ENCODE measurements around the gene PKDREJ.
"Not testable (repeated sequence)": the region's sequence is repeated elsewhere in the genome, so short reads cannot be mapped to it uniquely, and the experiment has no call there.

PKDREJ gene

DNA sequence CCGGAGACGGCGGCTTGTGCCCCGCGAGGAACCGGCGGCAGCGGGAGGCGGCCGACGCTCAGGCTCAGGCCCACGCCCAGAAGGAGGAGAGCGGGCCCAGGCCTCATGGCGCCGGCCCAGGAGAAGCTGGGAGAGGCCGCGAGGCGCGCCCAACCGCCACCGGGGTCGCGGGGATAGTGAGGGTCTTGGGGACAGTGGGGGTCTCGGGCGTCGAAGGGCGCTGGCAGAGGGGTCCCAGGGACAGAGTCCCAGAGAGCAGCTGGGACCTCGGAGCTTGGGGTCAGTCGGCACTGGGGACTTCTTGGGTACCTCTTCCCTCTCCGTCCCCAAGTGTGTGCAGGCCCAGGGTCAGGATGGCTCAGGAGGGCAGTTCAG lies at the start of gene PKDREJ:
Gene PKDREJ (minus strand): TSS at position 128 of the 375 bp plus-strand sequence. CDS start 21 bp downstream, at position 107.
- Mint-ChIP-seq H3K36me3 (ENCODE audit: insufficient read depth) (no peaks in the 10 kb centered on the region), H3K9me3 (no peaks in the 10 kb centered on the region), H3K4me1 (peaks cover 13% of the 10 kb centered on the region), H3K27ac (ENCODE audit: low read depth) (peak within 1 kb of the TSS; percentile 65), H3K4me3 (peak within 1 kb of the TSS; percentile 56), H3K27me3 (peaks cover 39% of the 10 kb centered on the region)
- DNase-seq (ENCODE audit: low spot score in 2 of 2) (no peak), ATAC-seq (replicated peaks; ENCODE audit: extremely low read depth, poor library complexity, severe bottlenecking) (no peak)

DNA sequence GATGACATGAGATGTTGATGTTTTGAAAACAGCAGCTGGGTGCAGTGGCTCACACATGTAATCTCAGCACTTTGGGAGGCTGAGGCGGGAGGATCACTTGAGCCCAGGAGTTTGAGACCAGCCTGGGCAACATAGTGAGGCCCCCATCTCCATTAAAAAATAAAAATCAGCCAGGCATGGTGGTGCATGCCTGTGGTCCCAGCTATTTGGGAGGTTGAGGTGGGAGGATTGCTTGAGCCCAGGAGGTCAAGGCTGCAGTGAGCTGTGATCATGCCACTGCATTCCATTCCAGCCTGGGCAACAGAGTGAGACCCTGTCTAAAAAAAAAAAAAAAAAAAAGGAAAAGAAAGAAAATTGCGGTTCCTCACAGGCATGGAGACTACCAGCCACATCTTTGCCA lies 49.7 kb upstream of the PKDREJ start:
- not testable (repeated sequence) for H3K4me3 Mint-ChIP-seq; H3K9me3 Mint-ChIP-seq; H3K36me3 Mint-ChIP-seq (ENCODE audit: insufficient read depth); H3K27ac Mint-ChIP-seq (ENCODE audit: low read depth); H3K4me1 Mint-ChIP-seq; DNase-seq (ENCODE audit: low spot score in 2 of 2); ATAC-seq (replicated peaks; ENCODE audit: extremely low read depth, poor library complexity, severe bottlenecking); H3K27me3 Mint-ChIP-seq

DNA sequence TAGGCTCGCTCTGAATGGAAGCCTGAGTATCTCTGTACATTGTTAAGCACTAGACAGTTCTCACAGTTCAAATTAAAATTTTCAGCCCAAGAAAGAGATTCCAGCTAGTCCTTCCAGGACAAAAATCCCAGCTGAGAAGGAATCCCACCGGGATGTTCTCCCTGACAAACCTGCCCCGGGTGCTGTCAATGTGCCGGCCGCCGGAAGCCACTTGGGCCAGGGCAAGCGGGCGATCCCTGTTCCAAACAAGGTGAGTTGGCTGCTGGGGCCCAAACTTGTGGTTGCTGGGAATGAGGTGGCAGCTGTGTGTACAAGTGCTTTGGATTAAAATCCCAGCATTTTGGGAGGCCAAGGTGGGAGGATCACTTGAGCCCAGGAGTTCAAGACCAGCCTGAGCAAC lies 48.9 kb upstream of the PKDREJ start:
- Mint-ChIP-seq H3K36me3 (ENCODE audit: insufficient read depth) (no peaks in the 10 kb centered on the region), H3K27ac (ENCODE audit: low read depth) (no peak overlapping the region), H3K4me1 (no peaks in the 10 kb centered on the region), H3K9me3 (no peaks in the 10 kb centered on the region), H3K27me3 (no peaks in the 10 kb centered on the region), H3K4me3 (no peak overlapping the region)
- no peak for DNase-seq (ENCODE audit: low spot score in 2 of 2)
- no peak for ATAC-seq (replicated peaks; ENCODE audit: extremely low read depth, poor library complexity, severe bottlenecking)

GRCh38 chr22:46309526-46310085 lies 46.5 kb upstream of the PKDREJ start:
- no peaks in the 10 kb centered on the region for H3K27me3 Mint-ChIP-seq
- no peak for ATAC-seq (replicated peaks; ENCODE audit: extremely low read depth, poor library complexity, severe bottlenecking)
- no peaks in the 10 kb centered on the region for H3K9me3 Mint-ChIP-seq
- H3K4me3 Mint-ChIP-seq, result no peak overlapping the region
- DNase-seq (ENCODE audit: low spot score in 2 of 2), result no peak
- no peak overlapping the region for H3K27ac Mint-ChIP-seq (ENCODE audit: low read depth)
- peaks cover 4% of the 10 kb centered on the region for H3K36me3 Mint-ChIP-seq (ENCODE audit: insufficient read depth)
- H3K4me1 Mint-ChIP-seq, result no peaks in the 10 kb centered on the region

GRCh38 chr22:46308283-46308988 lies 45.3 kb upstream of the PKDREJ start:
- H3K36me3 Mint-ChIP-seq (ENCODE audit: insufficient read depth), result peaks cover 6% of the 10 kb centered on the region
- ATAC-seq (replicated peaks; ENCODE audit: extremely low read depth, poor library complexity, severe bottlenecking) (no peak), DNase-seq (ENCODE audit: low spot score in 2 of 2) (no peak)
- no peak overlapping the region for H3K4me3 Mint-ChIP-seq
- no peaks in the 10 kb centered on the region for H3K9me3 Mint-ChIP-seq
- H3K4me1 Mint-ChIP-seq, result no peaks in the 10 kb centered on the region
- no peak overlapping the region for H3K27ac Mint-ChIP-seq (ENCODE audit: low read depth)
- H3K27me3 Mint-ChIP-seq, result no peaks in the 10 kb centered on the region

DNA sequence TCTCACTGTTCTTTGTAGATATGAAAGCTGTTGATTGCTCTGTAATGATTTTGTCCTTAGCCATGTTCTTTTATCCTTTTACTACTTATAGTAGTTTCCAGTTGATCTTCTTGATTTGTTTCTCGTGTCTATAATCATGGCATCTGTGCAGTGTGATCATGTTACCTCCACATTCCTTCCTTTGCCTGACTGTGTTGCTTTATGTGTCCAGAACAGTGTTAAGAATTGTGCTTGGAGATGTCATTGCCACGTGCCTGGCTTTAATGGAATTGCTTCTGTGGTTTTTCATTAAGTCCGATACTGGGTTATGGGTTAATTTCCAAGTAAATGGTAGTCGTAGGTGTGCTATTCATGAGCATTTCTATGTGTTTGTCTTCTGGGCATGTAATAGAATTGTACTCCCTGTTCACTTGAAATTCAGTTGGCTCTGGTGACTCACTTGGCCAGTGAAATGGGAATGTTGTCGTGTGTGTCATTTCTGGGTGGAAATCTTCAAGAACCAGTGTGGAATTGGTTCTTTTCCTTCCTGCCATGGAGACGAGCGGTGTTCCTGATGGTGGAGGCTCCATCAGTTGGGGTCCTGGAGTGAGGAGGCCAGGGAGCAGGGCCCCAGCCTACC lies 40.3 kb upstream of the PKDREJ start:
- H3K27ac Mint-ChIP-seq (ENCODE audit: low read depth), result no peak overlapping the region
- peaks cover 5% of the 10 kb centered on the region for H3K4me1 Mint-ChIP-seq
- H3K4me3 Mint-ChIP-seq, result no peak overlapping the region
- no peaks in the 10 kb centered on the region for H3K9me3 Mint-ChIP-seq
- no peak for DNase-seq (ENCODE audit: low spot score in 2 of 2)
- ATAC-seq (replicated peaks; ENCODE audit: extremely low read depth, poor library complexity, severe bottlenecking), result no peak
- peaks cover 11% of the 10 kb centered on the region for H3K36me3 Mint-ChIP-seq (ENCODE audit: insufficient read depth)
- H3K27me3 Mint-ChIP-seq, result no peaks in the 10 kb centered on the region

DNA sequence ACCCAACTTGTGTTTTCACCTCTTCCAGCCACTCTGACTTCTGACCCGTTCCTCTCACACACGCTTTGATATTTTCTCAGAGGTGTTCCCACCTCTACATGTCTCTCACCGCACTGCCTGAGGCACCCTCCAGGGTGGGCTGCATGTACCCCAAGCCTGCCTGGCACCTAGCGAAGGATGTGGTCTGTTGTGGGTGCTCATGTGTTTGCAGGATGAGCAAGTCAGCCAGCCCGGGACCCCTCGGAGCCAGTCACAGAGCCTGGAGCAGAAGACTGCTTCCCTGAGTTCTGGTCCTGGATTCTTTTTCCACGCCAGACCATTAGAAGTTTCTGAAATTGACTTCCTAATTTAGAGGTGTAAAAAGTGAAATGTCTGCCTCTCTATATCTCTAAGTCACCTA lies 37.3 kb upstream of the PKDREJ start:
- no peak overlapping the region for H3K4me3 Mint-ChIP-seq
- H3K36me3 Mint-ChIP-seq (ENCODE audit: insufficient read depth), result peaks cover 22% of the 10 kb centered on the region
- ATAC-seq (replicated peaks; ENCODE audit: extremely low read depth, poor library complexity, severe bottlenecking) (no peak), DNase-seq (ENCODE audit: low spot score in 2 of 2) (no peak)
- H3K4me1 Mint-ChIP-seq, result peaks cover 25% of the 10 kb centered on the region
- H3K27me3 Mint-ChIP-seq, result no peaks in the 10 kb centered on the region
- no peaks in the 10 kb centered on the region for H3K9me3 Mint-ChIP-seq
- H3K27ac Mint-ChIP-seq (ENCODE audit: low read depth), result no peak overlapping the region

DNA sequence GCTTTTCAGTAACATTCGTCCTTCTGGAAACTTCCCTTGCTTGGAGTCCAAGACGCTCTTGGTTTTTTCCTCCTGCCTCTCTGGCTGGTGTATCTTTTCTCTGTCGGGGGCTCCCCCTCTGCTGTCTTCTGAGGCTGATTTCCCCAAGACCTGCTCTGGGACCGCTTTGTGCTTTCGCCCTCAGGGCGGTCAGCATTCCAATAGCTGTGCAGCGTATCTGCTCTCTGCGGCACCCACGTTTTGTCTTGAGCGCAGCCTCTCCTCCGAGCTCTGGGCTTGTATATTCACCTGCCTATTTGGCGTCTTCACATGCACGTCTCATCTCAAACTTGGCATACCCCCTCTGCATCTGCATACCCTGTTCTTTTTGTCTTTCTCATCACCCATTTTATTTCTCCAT lies 36.0 kb upstream of the PKDREJ start:
- Mint-ChIP-seq H3K4me1 (peaks cover 33% of the 10 kb centered on the region), H3K9me3 (no peaks in the 10 kb centered on the region), H3K27ac (ENCODE audit: low read depth) (no peak overlapping the region), H3K27me3 (no peaks in the 10 kb centered on the region), H3K4me3 (peak overlapping the region; percentile 51), H3K36me3 (ENCODE audit: insufficient read depth) (peaks cover 20% of the 10 kb centered on the region)
- ATAC-seq (replicated peaks; ENCODE audit: extremely low read depth, poor library complexity, severe bottlenecking) (no peak), DNase-seq (ENCODE audit: low spot score in 2 of 2) (no peak)

DNA sequence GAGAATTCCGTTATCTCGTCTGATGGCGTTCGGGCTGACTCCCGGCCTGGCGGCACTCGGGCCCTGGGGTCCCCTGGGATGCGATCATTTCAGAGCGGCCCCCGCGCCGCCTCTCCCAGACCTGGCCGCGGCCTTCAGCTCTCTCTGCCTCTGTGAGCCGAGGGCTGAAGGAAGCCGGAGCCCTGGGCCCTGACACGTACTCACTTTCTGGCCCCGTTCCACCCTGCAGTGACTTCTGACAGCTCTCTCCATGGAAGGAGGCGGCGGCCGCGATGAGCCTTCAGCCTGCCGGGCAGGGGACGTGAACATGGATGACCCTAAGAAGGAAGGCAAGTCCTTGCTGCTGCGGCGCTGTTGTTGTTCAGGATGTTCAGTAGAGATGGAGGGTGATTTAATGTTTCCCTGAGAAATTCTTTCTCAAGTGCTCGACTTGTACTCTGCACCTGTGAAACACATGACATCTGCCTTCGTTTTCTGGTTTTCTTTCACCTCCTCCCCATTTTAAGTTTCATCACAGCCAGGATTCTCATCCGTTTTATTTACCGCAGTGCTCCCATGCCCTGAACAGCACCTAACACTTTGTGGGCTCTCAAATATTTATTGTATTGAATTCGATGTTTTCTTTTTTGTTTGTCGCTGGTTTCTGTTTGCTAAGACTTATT lies 34.1 kb upstream of the PKDREJ start:
- Mint-ChIP-seq H3K36me3 (ENCODE audit: insufficient read depth) (peaks cover 26% of the 10 kb centered on the region), H3K27ac (ENCODE audit: low read depth) (peak overlapping the region; percentile 99), H3K4me1 (peaks cover 43% of the 10 kb centered on the region), H3K27me3 (no peaks in the 10 kb centered on the region), H3K9me3 (no peaks in the 10 kb centered on the region), H3K4me3 (peak overlapping the region; percentile 96)
- ATAC-seq (replicated peaks; ENCODE audit: extremely low read depth, poor library complexity, severe bottlenecking) (no peak), DNase-seq (ENCODE audit: low spot score in 2 of 2) (no peak)

- Mint-ChIP-seq H3K4me1 (peaks cover 45% of the 10 kb centered on the region), H3K36me3 (ENCODE audit: insufficient read depth) (peaks cover 26% of the 10 kb centered on the region), H3K27me3 (no peaks in the 10 kb centered on the region), H3K27ac (ENCODE audit: low read depth) (peak within 1 kb of the TSS; percentile 99), H3K4me3 (peak within 1 kb of the TSS; percentile 96), H3K9me3 (no peaks in the 10 kb centered on the region)
- DNase-seq (ENCODE audit: low spot score in 2 of 2) (peak; percentile 90 to 95), ATAC-seq (replicated peaks; ENCODE audit: extremely low read depth, poor library complexity, severe bottlenecking) (peak; percentile 99)
Measured at GRCh38 chr22:46296257-46297150, 33.4 kb upstream of the PKDREJ start, which contains the start of gene GTSE1. Gene GTSE1, plus strand, starts transcription at chr22:46296870. Its CDS starts 531 bp downstream, at chr22:46297401.

DNA sequence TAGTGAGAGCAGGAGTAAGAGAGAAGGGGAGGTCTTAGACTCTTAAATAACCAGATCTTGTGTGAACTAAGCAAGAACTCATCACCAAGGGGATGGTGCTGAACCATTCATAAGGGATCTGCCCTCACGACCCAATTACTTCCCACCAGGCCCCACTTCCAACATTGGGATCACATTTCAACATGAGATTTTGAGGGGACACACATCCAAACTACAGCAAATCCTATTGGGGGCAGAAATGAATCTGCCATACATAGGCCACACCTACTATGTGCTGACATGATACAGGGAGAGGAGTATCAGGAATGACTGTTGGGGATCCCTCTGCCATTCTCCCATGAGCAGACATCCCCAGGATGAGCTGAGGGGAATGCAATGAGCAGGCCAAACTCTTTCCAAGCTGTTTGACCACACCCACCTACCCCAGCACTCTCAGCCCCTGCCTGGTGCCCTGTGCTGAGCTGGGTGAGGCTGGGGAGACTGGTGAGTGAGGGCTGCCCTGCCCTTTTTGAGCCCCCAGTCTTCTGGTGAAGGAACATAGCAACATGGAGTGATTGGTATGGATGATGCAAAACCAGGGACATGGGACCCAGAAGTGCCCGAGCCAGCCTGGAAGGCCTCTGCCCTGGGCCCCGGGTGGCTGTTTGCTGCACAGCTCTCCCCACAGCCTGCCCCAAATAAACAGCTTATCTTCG lies 32.3 kb upstream of the PKDREJ start:
- no peaks in the 10 kb centered on the region for H3K9me3 Mint-ChIP-seq
- H3K4me1 Mint-ChIP-seq, result peaks cover 53% of the 10 kb centered on the region
- peaks cover 34% of the 10 kb centered on the region for H3K36me3 Mint-ChIP-seq (ENCODE audit: insufficient read depth)
- ATAC-seq (replicated peaks; ENCODE audit: extremely low read depth, poor library complexity, severe bottlenecking) (no peak), DNase-seq (ENCODE audit: low spot score in 2 of 2) (no peak)
- H3K4me3 Mint-ChIP-seq, result peak overlapping the region; percentile 96
- H3K27ac Mint-ChIP-seq (ENCODE audit: low read depth), result peak overlapping the region; percentile 99
- no peaks in the 10 kb centered on the region for H3K27me3 Mint-ChIP-seq

All from central memory CD8-positive, alpha-beta T cell (primary cell).